Trophoblast cell (in vitro differentiated cells and primary cell): Measurements from ENCODE around the gene LHX6.

Experiments used
- DNase-seq, 2 donors: peaks; one replicate each; pipeline ENCODE4 v3.0.0-alpha.2; 2016
- H2AFZ ChIP-seq: 2 replicates; pipeline ENCODE4 v1.6.1; 2013; ENCODE audit warnings: low read length, moderate library complexity, mild to moderate bottlenecking; ENCODE audit not compliant: insufficient read depth, poor library complexity
- H2AK5ac ChIP-seq: 2 replicates; pipeline ENCODE4 v1.6.1; 2013; ENCODE audit warnings: mild to moderate bottlenecking, low read length
- H2BK120ac ChIP-seq: 2 replicates; pipeline ENCODE4 v1.6.1; 2013; ENCODE audit warnings: low read length, mild to moderate bottlenecking, moderate library complexity; ENCODE audit not compliant: insufficient read depth, poor library complexity
- H2BK12ac ChIP-seq: 2 replicates; pipeline ENCODE4 v1.6.1; 2013; ENCODE audit warnings: mild to moderate bottlenecking, low read length, moderate library complexity
- H2BK5ac ChIP-seq: 2 replicates; pipeline ENCODE4 v1.6.1; 2013; ENCODE audit warnings: low read length, low read depth, moderate library complexity, mild to moderate bottlenecking; ENCODE audit not compliant: poor library complexity
- H3K14ac ChIP-seq: 2 replicates; pipeline ENCODE4 v1.6.1; 2013; ENCODE audit warnings: mild to moderate bottlenecking, low read length
- H3K18ac ChIP-seq: 2 replicates; pipeline ENCODE4 v1.6.1; 2013; ENCODE audit warnings: mild to moderate bottlenecking, low read length
- H3K23ac ChIP-seq: 2 replicates; pipeline ENCODE4 v1.6.1; 2013; ENCODE audit warnings: low read length
- H3K27ac ChIP-seq: 2 replicates; pipeline ENCODE4 v1.5.1; 2013; ENCODE audit warnings: low read depth, mild to moderate bottlenecking, inconsistent platforms, low read length, moderate library complexity
- H3K27me3 ChIP-seq: 2 replicates; pipeline ENCODE4 v1.6.1; 2013; ENCODE audit warnings: inconsistent platforms, mild to moderate bottlenecking, low read length, moderate library complexity; ENCODE audit not compliant: insufficient read depth
- H3K36me3 ChIP-seq, 2 experiments: 1 replicate in 1 of 2; 2 replicates in 1 of 2; pipeline ENCODE4 v1.6.1; 2013; ENCODE audit warnings: low read length in 2 of 2, mild to moderate bottlenecking in 2 of 2, moderate library complexity in 1 of 2; ENCODE audit not compliant: insufficient read depth in 2 of 2, control insufficient read depth in 1 of 2
- H3K4ac ChIP-seq: 2 replicates; pipeline ENCODE4 v1.6.1; 2013; ENCODE audit warnings: low read depth, mild to moderate bottlenecking, low read length, moderate library complexity
- H3K4me1 ChIP-seq, 2 experiments: 1 replicate in 1 of 2; 2 replicates in 1 of 2; pipeline ENCODE4 v1.6.1; 2013; ENCODE audit warnings: low read length in 2 of 2, mild to moderate bottlenecking in 2 of 2, moderate library complexity in 1 of 2; ENCODE audit not compliant: insufficient read depth in 2 of 2, control insufficient read depth in 1 of 2
- H3K4me2 ChIP-seq: 2 replicates; pipeline ENCODE4 v1.6.1; 2013; ENCODE audit warnings: inconsistent platforms, mild to moderate bottlenecking, low read length, moderate library complexity
- H3K4me3 ChIP-seq: 2 replicates; pipeline ENCODE4 v1.5.1; 2013; ENCODE audit warnings: mild to moderate bottlenecking, low read depth, low read length, inconsistent platforms
- H3K79me1 ChIP-seq: one replicate; pipeline ENCODE4 v1.6.1; 2013; ENCODE audit warnings: low read length
- H3K79me2 ChIP-seq: 2 replicates; pipeline ENCODE4 v1.6.1; 2013; ENCODE audit warnings: low read length, mild to moderate bottlenecking; ENCODE audit not compliant: control insufficient read depth, insufficient read depth, poor library complexity
- H3K9ac ChIP-seq: 2 replicates; pipeline ENCODE4 v1.6.1; 2013; ENCODE audit warnings: mild to moderate bottlenecking, low read length
- H3K9me3 ChIP-seq: 2 replicates; pipeline ENCODE4 v1.6.1; 2013; ENCODE audit warnings: low read depth, mild to moderate bottlenecking, control low read depth, inconsistent platforms, low read length; ENCODE audit not compliant: insufficient read depth
- H4K12ac ChIP-seq: 2 replicates; pipeline ENCODE4 v1.6.1; 2013; ENCODE audit warnings: low read depth, mild to moderate bottlenecking, low read length, moderate library complexity
- H4K8ac ChIP-seq: 2 replicates; pipeline ENCODE4 v1.6.1; 2013; ENCODE audit warnings: low read depth, mild to moderate bottlenecking, low read length, moderate library complexity
- H4K91ac ChIP-seq: one replicate; pipeline ENCODE4 v1.6.1; 2013; ENCODE audit warnings: low read depth, mild to moderate bottlenecking, low read length, moderate library complexity
- WGBS: extraction: QIAGEN DNeasy Blood & Tissue Kit; methylation state at CpG from one replicate; pipeline ENCODE4 v1.1.7; 2013; ENCODE audit warnings: missing lambda C conversion rate; ENCODE audit not compliant: insufficient read length, insufficient coverage; ENCODE audit errors: extremely low coverage; 5-methylcytosine and 5-hydroxymethylcytosine counted together

Gene LHX6

GRCh38 chr9:122204491-122204890 lies 24.3 kb downstream of the LHX6 start:
- Histone ChIP-seq H2BK5ac (no peak overlapping the region), H3K4me3 (no peak overlapping the region), H2AK5ac (no peak overlapping the region), H3K9me3 (peaks cover 4% of the 10 kb centered on the region), H3K14ac (no peak overlapping the region), H3K79me2 (no peaks in the 10 kb centered on the region), H2BK120ac (no peak overlapping the region), H3K36me3 (no peaks in the 10 kb centered on the region), H4K8ac (no peak overlapping the region), H2BK12ac (no peak overlapping the region), H3K27ac (no peak overlapping the region), H3K23ac (no peak overlapping the region), H3K4me2 (no peak overlapping the region), H3K4ac (no peak overlapping the region), H3K4me1 (no peaks in the 10 kb centered on the region), H3K18ac (no peak overlapping the region), H4K91ac (no peak overlapping the region), H4K12ac (no peak overlapping the region), H3K27me3 (no peaks in the 10 kb centered on the region), H3K9ac (no peak overlapping the region), H3K79me1 (no peaks in the 10 kb centered on the region), H2AFZ (no peak overlapping the region)
- WGBS, result no CpG with 5 or more reads among the region's 12 CpGs
- no peak for DNase-seq

DNA sequence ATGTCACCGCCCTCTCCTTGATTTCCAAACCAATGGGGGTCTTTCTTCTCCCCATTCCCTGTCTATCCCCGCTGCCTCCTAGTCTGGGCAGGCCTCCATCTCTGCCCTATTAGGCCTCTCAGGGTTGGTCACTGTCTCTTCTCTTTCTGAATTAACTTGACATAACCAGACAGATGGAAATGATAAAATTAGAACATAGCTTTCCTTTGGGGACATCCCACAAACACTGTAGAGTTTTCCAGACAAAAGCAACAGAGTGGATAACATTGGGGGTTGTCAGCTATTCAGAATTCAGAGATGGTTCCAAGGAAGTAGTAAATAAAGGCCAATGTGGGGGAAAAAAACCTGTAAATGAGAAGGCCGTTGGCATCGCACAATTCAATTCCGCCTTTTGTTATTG lies 24.7 kb downstream of the LHX6 start:
- H3K14ac ChIP-seq, result no peak overlapping the region
- peaks cover 4% of the 10 kb centered on the region for H3K9me3 ChIP-seq
- H4K91ac ChIP-seq, result no peak overlapping the region
- H3K27me3 ChIP-seq, result no peaks in the 10 kb centered on the region
- H3K9ac ChIP-seq, result no peak overlapping the region
- no peak overlapping the region for H3K18ac ChIP-seq
- H3K4me2 ChIP-seq, result no peak overlapping the region
- no CpG with 5 or more reads among the region's 5 CpGs for WGBS
- H2BK120ac ChIP-seq, result no peak overlapping the region
- H3K79me1 ChIP-seq, result no peaks in the 10 kb centered on the region
- no peak overlapping the region for H2AK5ac ChIP-seq
- no peak overlapping the region for H3K23ac ChIP-seq
- H2AFZ ChIP-seq, result no peak overlapping the region
- no peak overlapping the region for H4K8ac ChIP-seq
- H4K12ac ChIP-seq, result no peak overlapping the region
- DNase-seq, result no peak
- no peaks in the 10 kb centered on the region for H3K36me3 ChIP-seq
- H3K27ac ChIP-seq, result no peak overlapping the region
- H3K4ac ChIP-seq, result no peak overlapping the region
- H3K4me3 ChIP-seq, result no peak overlapping the region
- no peak overlapping the region for H2BK12ac ChIP-seq
- H3K4me1 ChIP-seq, result no peaks in the 10 kb centered on the region
- H3K79me2 ChIP-seq, result no peaks in the 10 kb centered on the region
- no peak overlapping the region for H2BK5ac ChIP-seq

GRCh38 chr9:122202111-122202510 lies 26.6 kb downstream of the LHX6 start:
- no peak overlapping the region for H2BK12ac ChIP-seq
- H4K91ac ChIP-seq, result no peak overlapping the region
- no peak overlapping the region for H3K14ac ChIP-seq
- no peaks in the 10 kb centered on the region for H3K4me1 ChIP-seq
- no peaks in the 10 kb centered on the region for H3K79me1 ChIP-seq
- no peak overlapping the region for H2BK5ac ChIP-seq
- no peak overlapping the region for H4K8ac ChIP-seq
- H3K27me3 ChIP-seq, result no peaks in the 10 kb centered on the region
- no peaks in the 10 kb centered on the region for H3K79me2 ChIP-seq
- H3K4me3 ChIP-seq, result no peak overlapping the region
- no peak overlapping the region for H3K4ac ChIP-seq
- no peak overlapping the region for H4K12ac ChIP-seq
- H3K18ac ChIP-seq, result no peak overlapping the region
- H3K9ac ChIP-seq, result no peak overlapping the region
- H3K9me3 ChIP-seq, result peaks cover 4% of the 10 kb centered on the region
- no peak overlapping the region for H2AK5ac ChIP-seq
- no peak overlapping the region for H3K23ac ChIP-seq
- DNase-seq, result no peak
- H3K36me3 ChIP-seq, result no peaks in the 10 kb centered on the region
- no peak overlapping the region for H3K4me2 ChIP-seq
- no peak overlapping the region for H3K27ac ChIP-seq
- H2BK120ac ChIP-seq, result no peak overlapping the region
- no peak overlapping the region for H2AFZ ChIP-seq
- 100% methylated on average over 1 of the region's 3 CpGs for WGBS

- no CpG with 5 or more reads among the region's 1 CpG for WGBS
- H2AK5ac ChIP-seq, result no peak overlapping the region
- no peaks in the 10 kb centered on the region for H3K79me1 ChIP-seq
- no peak overlapping the region for H3K4ac ChIP-seq
- H3K4me1 ChIP-seq, result no peaks in the 10 kb centered on the region
- no peak overlapping the region for H3K4me3 ChIP-seq
- H3K36me3 ChIP-seq, result no peaks in the 10 kb centered on the region
- no peak for DNase-seq
- H3K27me3 ChIP-seq, result no peaks in the 10 kb centered on the region
- no peak overlapping the region for H3K4me2 ChIP-seq
- peaks cover 2% of the 10 kb centered on the region for H3K9me3 ChIP-seq
- no peak overlapping the region for H4K8ac ChIP-seq
- H2BK5ac ChIP-seq, result no peak overlapping the region
- no peak overlapping the region for H4K91ac ChIP-seq
- no peak overlapping the region for H2BK12ac ChIP-seq
- H3K9ac ChIP-seq, result no peak overlapping the region
- H4K12ac ChIP-seq, result no peak overlapping the region
- no peak overlapping the region for H3K18ac ChIP-seq
- no peak overlapping the region for H2BK120ac ChIP-seq
- H2AFZ ChIP-seq, result no peak overlapping the region
- H3K23ac ChIP-seq, result no peak overlapping the region
- H3K27ac ChIP-seq, result no peak overlapping the region
- no peak overlapping the region for H3K14ac ChIP-seq
- H3K79me2 ChIP-seq, result no peaks in the 10 kb centered on the region
Observed at GRCh38 chr9:122201641-122202040, 27.1 kb downstream of the LHX6 start.
